ENCODE results near the gene COL13A1. TPM values are rescaled to one million over a fixed set of nuclear protein-coding genes. Genes with fewer than 3 reads are reported as not detected.

The COL13A1 gene
- total and polyA plus RNA-seq, 2 donors from 2014 or later, result 4.0 to 5.2 TPM

DNA sequence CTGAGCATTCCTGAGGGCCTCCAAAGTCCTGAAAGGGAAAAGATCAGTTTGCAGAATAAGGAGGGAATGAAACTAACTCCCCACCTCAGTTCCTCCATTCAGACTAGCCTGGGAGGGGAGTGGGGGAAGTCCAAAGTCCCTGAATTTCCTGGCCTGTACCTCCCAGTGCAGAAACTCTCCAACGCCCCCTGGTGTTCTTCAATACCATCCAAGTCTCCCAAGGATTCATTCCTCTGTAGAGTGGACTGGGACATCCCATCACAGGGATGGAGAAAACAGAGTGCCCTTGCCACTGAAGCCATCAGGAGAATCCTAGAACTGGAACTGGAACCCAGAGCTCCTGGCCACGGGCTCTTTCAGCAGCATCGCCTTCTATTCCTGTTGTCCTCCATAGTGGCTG lies 1.6 kb upstream of the COL13A1 start:
- H3K27ac ChIP-seq (ENCODE audit: low read depth in 2 of 2, low read length in 2 of 2), result no peak overlapping the region
- H3K27me3 ChIP-seq (ENCODE audit: control insufficient read depth, insufficient read depth, low read length), result no peaks in the 10 kb centered on the region
- FAIRE-seq (no peak), DNase-seq (peak in 3 of 5 donors; percentile 74 to 90 (median 83))
- H3K9me3 ChIP-seq (ENCODE audit: control insufficient read depth in 2 of 3, insufficient read depth in 1 of 3, low read length in 3 of 3), result peaks cover 0 to 13% (median 0%) of the 10 kb centered on the region in 3 donors
- intact Hi-C loops (cut with DNase I), result no loop called here
- H3K4me1 ChIP-seq (ENCODE audit: control insufficient read depth in 2 of 3, insufficient read depth in 2 of 3, low read depth in 1 of 3, low read length in 3 of 3), result peaks cover 0 to 13% (median 0%) of the 10 kb centered on the region in 3 donors
- H3K9ac ChIP-seq (ENCODE audit: low read length in 3 of 3), result no peak overlapping the region
- H3K4me3 ChIP-seq (ENCODE audit: low read length in 3 of 3), result no peak overlapping the region
- no peaks in the 10 kb centered on the region for H3K36me3 ChIP-seq (ENCODE audit: control insufficient read depth in 2 of 3, insufficient read depth in 3 of 3, low read length in 3 of 3)
- TF ChIP-seq, protein P1, sequence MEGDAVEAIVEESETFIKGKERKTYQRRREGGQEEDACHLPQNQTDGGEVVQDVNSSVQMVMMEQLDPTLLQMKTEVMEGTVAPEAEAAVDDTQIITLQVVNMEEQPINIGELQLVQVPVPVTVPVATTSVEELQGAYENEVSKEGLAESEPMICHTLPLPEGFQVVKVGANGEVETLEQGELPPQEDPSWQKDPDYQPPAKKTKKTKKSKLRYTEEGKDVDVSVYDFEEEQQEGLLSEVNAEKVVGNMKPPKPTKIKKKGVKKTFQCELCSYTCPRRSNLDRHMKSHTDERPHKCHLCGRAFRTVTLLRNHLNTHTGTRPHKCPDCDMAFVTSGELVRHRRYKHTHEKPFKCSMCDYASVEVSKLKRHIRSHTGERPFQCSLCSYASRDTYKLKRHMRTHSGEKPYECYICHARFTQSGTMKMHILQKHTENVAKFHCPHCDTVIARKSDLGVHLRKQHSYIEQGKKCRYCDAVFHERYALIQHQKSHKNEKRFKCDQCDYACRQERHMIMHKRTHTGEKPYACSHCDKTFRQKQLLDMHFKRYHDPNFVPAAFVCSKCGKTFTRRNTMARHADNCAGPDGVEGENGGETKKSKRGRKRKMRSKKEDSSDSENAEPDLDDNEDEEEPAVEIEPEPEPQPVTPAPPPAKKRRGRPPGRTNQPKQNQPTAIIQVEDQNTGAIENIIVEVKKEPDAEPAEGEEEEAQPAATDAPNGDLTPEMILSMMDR (IDR thresholded peaks at IDR 0.05; ENCODE audit: borderline replicate concordance, extremely low read depth, insufficient read depth), result peak; percentile 54

DNA sequence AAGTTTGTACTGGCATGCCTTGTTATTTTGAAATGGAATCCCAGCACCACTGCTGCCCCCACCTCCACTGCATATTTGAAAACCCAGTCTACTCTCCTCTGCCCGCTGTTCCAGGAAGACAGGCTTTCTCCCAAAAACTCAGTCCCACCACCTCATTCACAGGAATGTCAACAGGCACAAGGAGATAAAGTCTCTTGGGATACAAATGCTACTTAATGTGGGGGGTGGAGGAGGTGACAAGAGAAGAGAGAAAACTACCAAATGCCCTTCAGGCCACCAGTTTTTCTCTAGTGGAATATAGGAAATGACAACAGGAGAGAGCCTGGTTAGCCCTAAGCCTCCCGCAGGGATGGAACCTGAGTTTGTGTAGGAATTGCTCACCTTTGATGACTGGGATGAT lies 1.0 kb upstream of the COL13A1 start:
- no peak for FAIRE-seq
- Histone ChIP-seq H3K27me3 (ENCODE audit: control insufficient read depth, insufficient read depth, low read length) (no peaks in the 10 kb centered on the region), H3K4me3 (ENCODE audit: low read length in 3 of 3) (no peak overlapping the region), H3K9ac (ENCODE audit: low read length in 3 of 3) (no peak overlapping the region), H3K9me3 (ENCODE audit: control insufficient read depth in 2 of 3, insufficient read depth in 1 of 3, low read length in 3 of 3) (peaks cover 0 to 7% (median 0%) of the 10 kb centered on the region in 3 donors), H3K36me3 (ENCODE audit: control insufficient read depth in 2 of 3, insufficient read depth in 3 of 3, low read length in 3 of 3) (no peaks in the 10 kb centered on the region), H3K4me1 (ENCODE audit: control insufficient read depth in 2 of 3, insufficient read depth in 2 of 3, low read depth in 1 of 3, low read length in 3 of 3) (peaks cover 0 to 13% (median 0%) of the 10 kb centered on the region in 3 donors), H3K27ac (ENCODE audit: low read depth in 2 of 2, low read length in 2 of 2) (no peak overlapping the region)
- DNase-seq, result no peak
- intact Hi-C loops (cut with DNase I), result no loop called here
- TF ChIP-seq, protein P1 (IDR thresholded peaks at IDR 0.05; ENCODE audit: borderline replicate concordance, extremely low read depth, insufficient read depth), result no peak

DNA sequence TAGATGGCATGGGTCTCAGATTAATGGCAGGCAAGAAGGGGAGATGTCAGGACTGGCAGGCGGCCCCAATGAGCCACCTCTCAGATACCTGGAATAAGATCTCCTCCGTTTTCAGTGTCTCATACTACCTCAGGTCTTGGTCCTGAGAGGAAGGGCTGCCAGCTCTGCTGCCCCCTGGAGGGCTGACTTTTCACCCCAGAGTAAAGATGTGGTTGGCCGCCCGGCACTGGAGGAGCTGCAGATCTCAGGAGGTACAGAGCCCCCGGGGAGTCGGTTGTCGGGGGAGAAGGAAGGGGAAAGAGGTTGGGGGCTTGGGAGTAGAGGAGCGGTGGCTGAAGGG lies 642 bp upstream of the COL13A1 start:
- Histone ChIP-seq H3K9me3 (ENCODE audit: control insufficient read depth in 2 of 3, insufficient read depth in 1 of 3, low read length in 3 of 3) (peaks cover 0 to 3% (median 0%) of the 10 kb centered on the region in 3 donors), H3K4me3 (ENCODE audit: low read length in 3 of 3) (peak overlapping the region in 1 of 3 donors; percentile 51), H3K9ac (ENCODE audit: low read length in 3 of 3) (no peak overlapping the region), H3K4me1 (ENCODE audit: control insufficient read depth in 2 of 3, insufficient read depth in 2 of 3, low read depth in 1 of 3, low read length in 3 of 3) (peaks cover 0 to 13% (median 0%) of the 10 kb centered on the region in 3 donors), H3K27ac (ENCODE audit: low read depth in 2 of 2, low read length in 2 of 2) (no peak overlapping the region), H3K36me3 (ENCODE audit: control insufficient read depth in 2 of 3, insufficient read depth in 3 of 3, low read length in 3 of 3) (no peaks in the 10 kb centered on the region), H3K27me3 (ENCODE audit: control insufficient read depth, insufficient read depth, low read length) (no peaks in the 10 kb centered on the region)
- intact Hi-C loops (cut with DNase I), result no loop called here
- no peak for FAIRE-seq
- DNase-seq, result peak in 4 of 5 donors; percentile 80 to 88 (median 84)
- TF ChIP-seq, protein P1 (IDR thresholded peaks at IDR 0.05; ENCODE audit: borderline replicate concordance, extremely low read depth, insufficient read depth), result peak; percentile 22

All from kidney (tissue), 14 donors.